ENCODE results near the gene ZNF728. TPM values are rescaled to one million over a fixed set of nuclear protein-coding genes. Genes with fewer than 3 reads are reported as not detected.

Gene ZNF728
- not detected in 2 replicates for total RNA-seq

GRCh38 chr19:23002690-23003422 lies at the start of gene ZNF728:
TSS of gene ZNF728 (minus strand) at chr19:23003176. CDS start at chr19:23003030, 146 bp downstream.

Other genes with a start within 250 kb of the ZNF728 start
- not detected in 2 replicates for gene ZNF99, start 219.0 kb downstream of the ZNF728 start, total RNA-seq
- gene ZNF723, start 170.9 kb downstream of the ZNF728 start, total RNA-seq: not detected in 2 replicates
- gene ZNF730, start 113.8 kb upstream of the ZNF728 start, total RNA-seq: 1.1 and 2.0 TPM in 2 replicates
- 4.0 and 8.1 TPM in 2 replicates for gene ZNF724, start 247.2 kb upstream of the ZNF728 start, total RNA-seq